Measurements from ENCODE around the gene AFTPH.

AFTPH gene

GRCh38 chr2:64595397-64596176 is 71.5 kb downstream of the AFTPH start:
- Histone ChIP-seq H3K9me3 (ENCODE audit: control insufficient read depth, insufficient read depth, low read depth, low read length) (no peaks in the 10 kb centered on the region), H3K4me3 (ENCODE audit: low read depth, low read length) (no peak overlapping the region), H3K27ac (ENCODE audit: extremely low read depth, low read depth, low read length) (no peak overlapping the region), H3K36me3 (ENCODE audit: control insufficient read depth in 2 of 2, insufficient read depth in 1 of 2, low read length in 2 of 2) (peaks cover 0 to 14% of the 10 kb centered on the region in 2 experiments; a peak in 1 of 3 replicates), H3K4me1 (ENCODE audit: control insufficient read depth, insufficient read depth, low read length) (peaks cover 4% of the 10 kb centered on the region)
- ChIA-PET POLR2A (interaction anchor here (0.6 kb wide), 1 partner anchor 131 kb away, joined by 4 read pairs; no protein-coding TSS in a partner anchor), CTCF (interaction anchor here (0.6 to 1.9 kb wide), 11 partner anchors 8 to 496 kb away, joined by 3 to 7 read pairs (median 4); no protein-coding TSS in a partner anchor)
- TF ChIP-seq KLF9 (tag by site-specific recombination; IDR thresholded peaks at IDR 0.05; ENCODE audit: low read depth) (no peak), ZNF654 (tag by site-specific recombination; IDR thresholded peaks at IDR 0.05; ENCODE audit: low read depth) (peak; percentile 50), CTCF (tag by site-specific recombination; IDR thresholded peaks at IDR 0.05) (0 out of 2 replicates have a peak, but pooled peaks have one; percentile 25)

GRCh38 chr2:64598226-64598625 is 74.1 kb downstream of the AFTPH start:
- CTCF ChIA-PET, result interaction anchor here (0.6 to 1.3 kb wide), 2 partner anchors 48 to 427 kb away, joined by 3 to 5 read pairs; no protein-coding TSS in a partner anchor
- POLR2A ChIA-PET, result no interaction called here
- no peaks in the 10 kb centered on the region for H3K36me3 ChIP-seq (ENCODE audit: control insufficient read depth in 2 of 2, insufficient read depth in 1 of 2, low read length in 2 of 2)
- peaks cover 9% of the 10 kb centered on the region for H3K4me1 ChIP-seq (ENCODE audit: control insufficient read depth, insufficient read depth, low read length)
- H3K27ac ChIP-seq (ENCODE audit: extremely low read depth, low read depth, low read length), result no peak overlapping the region
- no peaks in the 10 kb centered on the region for H3K9me3 ChIP-seq (ENCODE audit: control insufficient read depth, insufficient read depth, low read depth, low read length)
- H3K4me3 ChIP-seq (ENCODE audit: low read depth, low read length), result no peak overlapping the region
- TF ChIP-seq, protein P1, sequence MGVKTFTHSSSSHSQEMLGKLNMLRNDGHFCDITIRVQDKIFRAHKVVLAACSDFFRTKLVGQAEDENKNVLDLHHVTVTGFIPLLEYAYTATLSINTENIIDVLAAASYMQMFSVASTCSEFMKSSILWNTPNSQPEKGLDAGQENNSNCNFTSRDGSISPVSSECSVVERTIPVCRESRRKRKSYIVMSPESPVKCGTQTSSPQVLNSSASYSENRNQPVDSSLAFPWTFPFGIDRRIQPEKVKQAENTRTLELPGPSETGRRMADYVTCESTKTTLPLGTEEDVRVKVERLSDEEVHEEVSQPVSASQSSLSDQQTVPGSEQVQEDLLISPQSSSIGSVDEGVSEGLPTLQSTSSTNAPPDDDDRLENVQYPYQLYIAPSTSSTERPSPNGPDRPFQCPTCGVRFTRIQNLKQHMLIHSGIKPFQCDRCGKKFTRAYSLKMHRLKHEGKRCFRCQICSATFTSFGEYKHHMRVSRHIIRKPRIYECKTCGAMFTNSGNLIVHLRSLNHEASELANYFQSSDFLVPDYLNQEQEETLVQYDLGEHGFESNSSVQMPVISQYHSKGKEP (tag by site-specific recombination; IDR thresholded peaks at IDR 0.05), result no peak
- TF ChIP-seq KLF16 (tag by site-specific recombination; IDR thresholded peaks at IDR 0.05), result no peak
- no peak for TF ChIP-seq ZNF239 (tag by site-specific recombination; IDR thresholded peaks at IDR 0.05)
- TF ChIP-seq KLF8 (tag by site-specific recombination; IDR thresholded peaks at IDR 0.05), result no peak
- TF ChIP-seq ZNF560 (tag by site-specific recombination; IDR thresholded peaks at IDR 0.05; ENCODE audit: borderline replicate concordance), result no peak
- TF ChIP-seq KLF7 (tag by site-specific recombination; IDR thresholded peaks at IDR 0.05; ENCODE audit: borderline replicate concordance), result no peak
- TF ChIP-seq ZNF37A (tag by site-specific recombination; IDR thresholded peaks at IDR 0.05), result no peak
- no peak for TF ChIP-seq KLF10 (tag by site-specific recombination; IDR thresholded peaks at IDR 0.05)
- TF ChIP-seq ZFP41 (tag by site-specific recombination; IDR thresholded peaks at IDR 0.05; ENCODE audit: borderline replicate concordance), result no peak
- no peak for TF ChIP-seq HOXC10 (CRISPR knock-in tag; IDR thresholded peaks at IDR 0.05)
- no peak for TF ChIP-seq ZNF169 (tag by site-specific recombination; IDR thresholded peaks at IDR 0.05)
- TF ChIP-seq ZIC2 (tag by site-specific recombination; IDR thresholded peaks at IDR 0.05), result no peak
- TF ChIP-seq ZNF791 (tag by site-specific recombination; IDR thresholded peaks at IDR 0.05), result no peak
- TF ChIP-seq, protein P2, sequence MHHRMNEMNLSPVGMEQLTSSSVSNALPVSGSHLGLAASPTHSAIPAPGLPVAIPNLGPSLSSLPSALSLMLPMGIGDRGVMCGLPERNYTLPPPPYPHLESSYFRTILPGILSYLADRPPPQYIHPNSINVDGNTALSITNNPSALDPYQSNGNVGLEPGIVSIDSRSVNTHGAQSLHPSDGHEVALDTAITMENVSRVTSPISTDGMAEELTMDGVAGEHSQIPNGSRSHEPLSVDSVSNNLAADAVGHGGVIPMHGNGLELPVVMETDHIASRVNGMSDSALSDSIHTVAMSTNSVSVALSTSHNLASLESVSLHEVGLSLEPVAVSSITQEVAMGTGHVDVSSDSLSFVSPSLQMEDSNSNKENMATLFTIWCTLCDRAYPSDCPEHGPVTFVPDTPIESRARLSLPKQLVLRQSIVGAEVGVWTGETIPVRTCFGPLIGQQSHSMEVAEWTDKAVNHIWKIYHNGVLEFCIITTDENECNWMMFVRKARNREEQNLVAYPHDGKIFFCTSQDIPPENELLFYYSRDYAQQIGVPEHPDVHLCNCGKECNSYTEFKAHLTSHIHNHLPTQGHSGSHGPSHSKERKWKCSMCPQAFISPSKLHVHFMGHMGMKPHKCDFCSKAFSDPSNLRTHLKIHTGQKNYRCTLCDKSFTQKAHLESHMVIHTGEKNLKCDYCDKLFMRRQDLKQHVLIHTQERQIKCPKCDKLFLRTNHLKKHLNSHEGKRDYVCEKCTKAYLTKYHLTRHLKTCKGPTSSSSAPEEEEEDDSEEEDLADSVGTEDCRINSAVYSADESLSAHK (tag by site-specific recombination; IDR thresholded peaks at IDR 0.05), result no peak
- no peak for TF ChIP-seq ZNF510 (tag by site-specific recombination; IDR thresholded peaks at IDR 0.05; ENCODE audit: insufficient replicate concordance)
- no peak for TF ChIP-seq MYNN (tag by site-specific recombination; IDR thresholded peaks at IDR 0.05; ENCODE audit: borderline replicate concordance)
- TF ChIP-seq ZBTB1 (tag by site-specific recombination; IDR thresholded peaks at IDR 0.05), result no peak
- TF ChIP-seq SETDB1 (IDR thresholded peaks at IDR 0.05; ENCODE audit: insufficient read length, low read length), result no peak
- TF ChIP-seq ZNF394 (tag by site-specific recombination; IDR thresholded peaks at IDR 0.05; ENCODE audit: borderline replicate concordance), result peak; percentile 58; the same call in 1 of the 2 replicates
- TF ChIP-seq, protein P3, sequence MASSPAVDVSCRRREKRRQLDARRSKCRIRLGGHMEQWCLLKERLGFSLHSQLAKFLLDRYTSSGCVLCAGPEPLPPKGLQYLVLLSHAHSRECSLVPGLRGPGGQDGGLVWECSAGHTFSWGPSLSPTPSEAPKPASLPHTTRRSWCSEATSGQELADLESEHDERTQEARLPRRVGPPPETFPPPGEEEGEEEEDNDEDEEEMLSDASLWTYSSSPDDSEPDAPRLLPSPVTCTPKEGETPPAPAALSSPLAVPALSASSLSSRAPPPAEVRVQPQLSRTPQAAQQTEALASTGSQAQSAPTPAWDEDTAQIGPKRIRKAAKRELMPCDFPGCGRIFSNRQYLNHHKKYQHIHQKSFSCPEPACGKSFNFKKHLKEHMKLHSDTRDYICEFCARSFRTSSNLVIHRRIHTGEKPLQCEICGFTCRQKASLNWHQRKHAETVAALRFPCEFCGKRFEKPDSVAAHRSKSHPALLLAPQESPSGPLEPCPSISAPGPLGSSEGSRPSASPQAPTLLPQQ (tag by site-specific recombination; IDR thresholded peaks at IDR 0.05), result no peak
- no peak for TF ChIP-seq ZNF621 (tag by site-specific recombination; IDR thresholded peaks at IDR 0.05)
- TF ChIP-seq, protein P4, sequence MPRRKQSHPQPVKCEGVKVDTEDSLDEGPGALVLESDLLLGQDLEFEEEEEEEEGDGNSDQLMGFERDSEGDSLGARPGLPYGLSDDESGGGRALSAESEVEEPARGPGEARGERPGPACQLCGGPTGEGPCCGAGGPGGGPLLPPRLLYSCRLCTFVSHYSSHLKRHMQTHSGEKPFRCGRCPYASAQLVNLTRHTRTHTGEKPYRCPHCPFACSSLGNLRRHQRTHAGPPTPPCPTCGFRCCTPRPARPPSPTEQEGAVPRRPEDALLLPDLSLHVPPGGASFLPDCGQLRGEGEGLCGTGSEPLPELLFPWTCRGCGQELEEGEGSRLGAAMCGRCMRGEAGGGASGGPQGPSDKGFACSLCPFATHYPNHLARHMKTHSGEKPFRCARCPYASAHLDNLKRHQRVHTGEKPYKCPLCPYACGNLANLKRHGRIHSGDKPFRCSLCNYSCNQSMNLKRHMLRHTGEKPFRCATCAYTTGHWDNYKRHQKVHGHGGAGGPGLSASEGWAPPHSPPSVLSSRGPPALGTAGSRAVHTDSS (tag by site-specific recombination; IDR thresholded peaks at IDR 0.05), result no peak
- no peak for TF ChIP-seq ZNF175 (tag by site-specific recombination; IDR thresholded peaks at IDR 0.05)
